A549 (cell line): ENCODE measurements around the gene STRBP. TPM values are rescaled to one million over a fixed set of nuclear protein-coding genes. Genes with fewer than 3 reads are reported as not detected.
"Not testable (repeated sequence)": the region's sequence is repeated elsewhere in the genome, so short reads cannot be mapped to it uniquely, and the experiment has no call there.

Experiments used
- ATAC-seq, 2 experiments: fragments of 200-7000 bp in 1 of 2; fragments of >200 bp in 1 of 2; cut with Nextera tagmentation in 1 of 2; cut with Tn5 transposase in 1 of 2; 3 replicates each; pipeline versions ENCODE4 v1.8.0 to v1.9.1; 2018 to 2020; ENCODE audit warnings: mild to moderate bottlenecking in 1 of 2, moderate library complexity in 1 of 2
- CTCF ChIA-PET: fragments of 300-600 bp; sonication (Branson Sonifier 250); formaldehyde crosslinking; extraction: SDS; loops from one replicate; lab custom pipeline; 2021; ENCODE audit warnings: antibody characterized with exemption, inconsistent platforms; lab: Yijun Ruan, JAX
- POLR2A ChIA-PET: fragments of 350-600 bp; formaldehyde crosslinking; extraction: SDS; loops from one replicate; lab custom pipeline; 2021; ENCODE audit warnings: antibody characterized with exemption, inconsistent platforms; lab: Yijun Ruan, JAX
- DNase-seq, 2 experiments: peaks; one replicate each; pipeline versions ENCODE4 v3.0.0 to v3.0.0-alpha.2; 2011 to 2016; ENCODE audit warnings: low read depth in 1 of 2, low spot score in 1 of 2
- FAIRE-seq: peaks from 2 replicates; lab custom pipeline; 2011; peaks lifted over from hg19 to GRCh38; lab: Jason Lieb, UNC
- H3K27ac ChIP-seq, 2 experiments: fragments of >200 bp; sonication (Bioruptor Twin); formaldehyde crosslinking; 3 replicates each; pipeline ENCODE4 v1.5.1; 2016 to 2017
- H3K4me1 ChIP-seq: fragments of >200 bp; sonication (Bioruptor Twin); formaldehyde crosslinking; 3 replicates; pipeline ENCODE4 v1.6.1; 2016
- H3K4me2 ChIP-seq: fragments of >200 bp; sonication (Bioruptor Twin); formaldehyde crosslinking; 3 replicates; pipeline ENCODE4 v1.6.1; 2016
- H3K4me3 ChIP-seq: fragments of >200 bp; sonication (Bioruptor Twin); formaldehyde crosslinking; 3 replicates; pipeline ENCODE4 v1.5.1; 2016
- H3K9me3 ChIP-seq: fragments of >200 bp; sonication (Bioruptor Twin); formaldehyde crosslinking; 3 replicates; pipeline ENCODE4 v1.6.1; 2016
- BCL3 ChIP-seq: fragments of >200 bp; sonication (Bioruptor Twin); formaldehyde crosslinking; IDR thresholded peaks from 3 replicates; pipeline ENCODE4 v1.6.1; 2016
- BHLHE40 ChIP-seq: IDR thresholded peaks from 2 replicates; pipeline ENCODE4 v1.6.1; 2012; ENCODE audit warnings: low read depth, low read length, inconsistent platforms
- CBX2 ChIP-seq: fragments of 200-600 bp; sonication (generic); IDR thresholded peaks from 2 replicates; pipeline ENCODE4 v1.6.1; 2016; ENCODE audit warnings: low read depth, mild to moderate bottlenecking, borderline replicate concordance
- CEBPB ChIP-seq, 2 experiments: fragments of >200 bp in 1 of 2; sonication (Bioruptor Twin) in 1 of 2; formaldehyde crosslinking in 1 of 2; IDR thresholded peaks; 2 replicates each; pipeline ENCODE4 v1.6.1; 2012 to 2016
- CHD2 ChIP-seq: fragments of 150-350 bp; IDR thresholded peaks from 2 replicates; pipeline ENCODE4 v1.6.1; 2014; ENCODE audit warnings: low read length; ENCODE audit not compliant: partially characterized antibody
- CHD4 ChIP-seq: fragments of 200-600 bp; sonication (generic); IDR thresholded peaks from 2 replicates; pipeline ENCODE4 v1.6.1; 2016; ENCODE audit warnings: antibody characterized with exemption, mild to moderate bottlenecking, borderline replicate concordance
- CTCF ChIP-seq: fragments of >200 bp; sonication (Bioruptor Twin); formaldehyde crosslinking; IDR thresholded peaks from 3 replicates; pipeline ENCODE4 v1.5.1; 2016
- FOSB ChIP-seq: fragments of 250-450 bp; sonication (Bioruptor Pico); IDR thresholded peaks from 2 replicates; pipeline ENCODE4 v1.5.0; 2020; ENCODE audit warnings: mild to moderate bottlenecking, moderate library complexity
- HDAC2 ChIP-seq: fragments of 200-600 bp; sonication (generic); IDR thresholded peaks from 2 replicates; pipeline ENCODE4 v1.6.1; 2016
- HES2 ChIP-seq: fragments of >200 bp; sonication (Bioruptor Twin); formaldehyde crosslinking; IDR thresholded peaks from 2 replicates; pipeline ENCODE4 v1.6.1; 2016
- JUNB ChIP-seq: fragments of >200 bp; sonication (Bioruptor Twin); formaldehyde crosslinking; IDR thresholded peaks from 2 replicates; pipeline ENCODE4 v1.6.1; 2016
- MAZ ChIP-seq: fragments of 150-350 bp; IDR thresholded peaks from 2 replicates; pipeline ENCODE4 v1.6.1; 2014; ENCODE audit warnings: antibody characterized with exemption, low read depth, low read length, borderline replicate concordance
- MYC ChIP-seq: IDR thresholded peaks from 2 replicates; pipeline ENCODE4 v1.6.1; 2012; ENCODE audit warnings: mild to moderate bottlenecking, inconsistent platforms, low read length, improper control_type of control experiment, borderline replicate concordance
- NPAS2 ChIP-seq: fragments of 250-450 bp; sonication (Bioruptor Pico); IDR thresholded peaks from 2 replicates; pipeline ENCODE4 v1.8.0; 2022; ENCODE audit warnings: mild to moderate bottlenecking, moderate library complexity, borderline replicate concordance
- PBX3 ChIP-seq: IDR thresholded peaks from 2 replicates; pipeline ENCODE4 v1.6.1; 2012
- POLR2A ChIP-seq: IDR thresholded peaks from 2 replicates; pipeline ENCODE4 v1.6.1; 2012; ENCODE audit warnings: mild to moderate bottlenecking, low read length
- RAD21 ChIP-seq, 2 experiments: fragments of >200 bp in 1 of 2; sonication (Bioruptor Twin) in 1 of 2; formaldehyde crosslinking in 1 of 2; IDR thresholded peaks in 1 of 2; conservative IDR thresholded peaks in 1 of 2; 2 replicates in 1 of 2; 3 replicates in 1 of 2; pipeline ENCODE4 v1.6.1; 2012 to 2018; ENCODE audit warnings: inconsistent platforms in 1 of 2
- RFX5 ChIP-seq: fragments of 450-650 bp; IDR thresholded peaks from 2 replicates; pipeline ENCODE4 v1.7.1; 2014; ENCODE audit warnings: antibody characterized with exemption, mild to moderate bottlenecking, moderate library complexity
- RNF2 ChIP-seq: fragments of 200-600 bp; sonication (generic); IDR thresholded peaks from 2 replicates; pipeline ENCODE4 v1.6.1; 2016; ENCODE audit warnings: low read depth, mild to moderate bottlenecking, antibody characterized with exemption, moderate library complexity, borderline replicate concordance
- SREBF2 ChIP-seq: fragments of 450-650 bp; IDR thresholded peaks from 2 replicates; pipeline ENCODE4 v1.6.1; 2014; ENCODE audit warnings: mild to moderate bottlenecking, moderate library complexity
- TP53 ChIP-seq: fragments of 250-450 bp; sonication (Bioruptor Pico); IDR thresholded peaks from 2 replicates; pipeline ENCODE4 v1.5.0; 2021; ENCODE audit warnings: mild to moderate bottlenecking, moderate library complexity
- ZC3H11A ChIP-seq: fragments of 450-650 bp; IDR thresholded peaks from 2 replicates; pipeline ENCODE4 v1.6.1; 2014; ENCODE audit warnings: antibody characterized with exemption, mild to moderate bottlenecking
- WGBS: methylation state at CpG from one replicate; pipeline ENCODE4 v1.1.6; 2017; ENCODE audit errors: missing lambda C conversion rate; 5-methylcytosine and 5-hydroxymethylcytosine counted together
- polyA plus RNA-seq, 4 experiments: library from polyadenylated mRNA; depleted of rRNA in 3 of 4; stranded (reverse); fragments of >200 nt; fragmentation: RNase III in 1 of 4; extraction: RNeasy Plus Mini Kit Qiagen cat#74134 plus additional on column Dnase treatment in 1 of 4; gene quantifications; 2 replicates in 3 of 4; 3 replicates in 1 of 4; pipeline ENCODE4 v1.2.3, GENCODE V29; 2011 to 2017
- TF ChIP-seq, protein P1 (sequence below): fragments of 150-350 bp; IDR thresholded peaks from 2 replicates; pipeline ENCODE4 v1.6.1; 2014; ENCODE audit warnings: low read depth, mild to moderate bottlenecking, low read length

The STRBP gene
- polyA plus RNA-seq, 2 of the 4 experiments (the other 2 are of a cell fraction) = 20.4 to 34.0 TPM

GRCh38 chr9:123304340-123304691 is 35.9 kb upstream of the STRBP start:
- Histone ChIP-seq H3K4me2 (peak overlapping the region; percentile 43; the same call in 1 of the 3 replicates), H3K9me3 (no peaks in the 10 kb centered on the region)
- no peak for ATAC-seq
- TF ChIP-seq CHD2 (no peak), MYC (no peak), PBX3 (no peak), POLR2A (no peak), FOSB (CRISPR knock-in tag) (no peak), HES2 (no peak), JUNB (no peak), ZC3H11A (no peak), RNF2 (no peak), BCL3 (no peak), NPAS2 (CRISPR knock-in tag) (no peak)
- TF ChIP-seq, protein P1, sequence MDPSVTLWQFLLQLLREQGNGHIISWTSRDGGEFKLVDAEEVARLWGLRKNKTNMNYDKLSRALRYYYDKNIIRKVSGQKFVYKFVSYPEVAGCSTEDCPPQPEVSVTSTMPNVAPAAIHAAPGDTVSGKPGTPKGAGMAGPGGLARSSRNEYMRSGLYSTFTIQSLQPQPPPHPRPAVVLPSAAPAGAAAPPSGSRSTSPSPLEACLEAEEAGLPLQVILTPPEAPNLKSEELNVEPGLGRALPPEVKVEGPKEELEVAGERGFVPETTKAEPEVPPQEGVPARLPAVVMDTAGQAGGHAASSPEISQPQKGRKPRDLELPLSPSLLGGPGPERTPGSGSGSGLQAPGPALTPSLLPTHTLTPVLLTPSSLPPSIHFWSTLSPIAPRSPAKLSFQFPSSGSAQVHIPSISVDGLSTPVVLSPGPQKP = no peak
- TF ChIP-seq, all 56 proteins: peak for 0
- CTCF ChIA-PET = interaction anchor here (1.1 to 1.2 kb wide), 2 partner anchors 13 to 222 kb away, joined by 3 to 6 read pairs; no protein-coding TSS in a partner anchor
- Histone ChIP-seq H3K27ac (no peak overlapping the region), H3K4me3 (no peak overlapping the region), H3K4me1 (0 out of 3 replicates have a peak, but pooled peaks cover 4% of the 10 kb centered on the region)
- FAIRE-seq = no peak
- WGBS = 76% methylated on average over 4 of the region's 4 CpGs
- no peak for DNase-seq
- POLR2A ChIA-PET = no interaction called here

DNA sequence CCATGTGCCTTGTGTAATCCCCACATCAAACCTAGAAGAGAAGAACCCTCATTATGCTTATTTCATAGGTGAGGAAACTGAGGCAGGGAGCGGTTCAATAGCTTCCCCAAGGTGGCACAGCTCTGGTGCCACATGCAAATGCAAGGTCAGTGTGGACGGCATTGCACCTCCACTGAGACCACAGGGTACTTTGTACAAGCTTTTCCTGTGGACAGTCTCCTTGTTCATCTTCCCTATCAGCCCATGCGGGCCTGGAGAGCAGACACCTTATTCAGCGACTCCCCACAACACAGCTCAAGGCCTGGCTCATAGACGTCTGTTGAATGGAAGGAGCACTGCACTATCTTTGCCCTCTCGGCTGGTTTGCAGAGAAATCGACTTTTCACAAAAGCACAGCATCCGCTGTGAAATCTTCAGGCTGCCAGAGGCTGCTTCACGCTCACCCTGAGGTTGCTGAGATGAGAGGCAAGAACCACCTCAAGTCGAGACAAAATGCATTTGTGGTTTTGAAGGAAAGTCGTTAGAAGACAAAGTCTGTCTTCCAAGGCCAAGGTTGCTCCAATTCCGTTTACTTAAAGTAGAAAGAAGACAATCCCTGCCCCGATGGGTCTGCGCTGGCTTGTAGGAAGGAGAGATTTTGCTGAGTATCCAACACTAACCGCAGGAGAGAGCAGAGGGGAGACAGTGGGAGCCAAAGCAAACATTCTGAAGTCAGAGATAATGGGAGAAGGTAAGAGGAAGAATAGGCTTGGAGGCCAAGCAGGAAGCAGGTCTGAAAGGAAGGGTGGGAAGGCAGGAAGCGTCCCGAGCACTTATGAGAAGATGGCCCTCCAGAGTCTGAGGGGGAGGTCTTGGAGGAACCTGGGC is 34.2 kb upstream of the STRBP start:
- ChIA-PET CTCF (interaction anchor here (1.0 kb wide), 1 partner anchor 47 kb away, joined by 3 read pairs; no protein-coding TSS in a partner anchor), POLR2A (no interaction called here)
- Histone ChIP-seq H3K4me3 (no peak overlapping the region), H3K9me3 (no peaks in the 10 kb centered on the region), H3K4me2 (no peak overlapping the region), H3K27ac (no peak overlapping the region), H3K4me1 (0 out of 3 replicates have a peak, but pooled peaks cover 4% of the 10 kb centered on the region)
- ATAC-seq (no peak), DNase-seq (no peak), FAIRE-seq (no peak)
- TF ChIP-seq RNF2 (no peak), CHD4 (no peak), RFX5 (no peak), HDAC2 (no peak), CEBPB (IDR thresholded peaks at IDR 0.05) (no peak), CBX2 (no peak), JUNB (no peak), SREBF2 (no peak), RAD21 (conservative IDR thresholded peaks at IDR 0.05 in 1 of 2, IDR thresholded peaks at IDR 0.05 in 1 of 2) (no peak), BHLHE40 (no peak), TP53 (CRISPR knock-in tag) (no peak), MAZ (no peak), CTCF (no peak), POLR2A (no peak)
- 68% methylated on average over 17 of the region's 17 CpGs for whole genome bisulfite sequencing

DNA sequence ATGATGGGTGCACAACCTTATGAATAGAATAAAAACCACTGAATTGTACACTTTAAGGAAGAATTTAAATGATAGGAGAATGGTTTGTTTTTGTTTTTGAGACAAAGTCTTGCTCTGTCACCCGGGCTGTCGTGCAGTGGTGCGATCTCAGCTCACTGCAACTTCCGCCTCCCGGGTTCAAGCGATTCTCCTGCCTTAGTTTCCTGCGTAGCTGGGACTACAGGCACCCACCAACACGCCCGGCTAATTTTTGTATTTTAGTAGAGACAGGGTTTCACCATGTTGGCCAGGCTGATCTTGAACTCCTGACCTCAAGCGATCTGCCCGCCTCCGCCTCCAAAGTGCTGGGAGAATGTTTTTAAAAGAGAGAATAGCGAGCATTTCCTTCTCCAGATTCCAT is 33.5 kb upstream of the STRBP start:
- 73% methylated on average over 13 of the region's 13 CpGs for WGBS
- FAIRE-seq, H3K4me3 ChIP-seq, ATAC-seq, CTCF ChIA-PET, H3K4me2 ChIP-seq, H3K4me1 ChIP-seq, POLR2A ChIA-PET, DNase-seq, H3K9me3 ChIP-seq, H3K27ac ChIP-seq: not testable (repeated sequence)
